Brain microvascular endothelial cell (primary cell): ENCODE measurements around the gene TRIM47.
"Not testable (repeated sequence)": the region's sequence is repeated elsewhere in the genome, so short reads cannot be mapped to it uniquely, and the experiment has no call there.

Experiments used
- DNase-seq: peaks from one replicate; pipeline ENCODE4 v3.0.0-alpha.2; 2020
- H3K27ac ChIP-seq: fragments of 250-450 bp; sonication (Bioruptor Pico); 2 replicates; pipeline ENCODE4 v1.5.1; 2020; ENCODE audit warnings: mild to moderate bottlenecking, moderate library complexity
- H3K27me3 ChIP-seq: fragments of 250-450 bp; sonication (Bioruptor Pico); replicated peaks from 2 replicates; pipeline ENCODE4 v1.5.1; 2020; ENCODE audit warnings: mild to moderate bottlenecking
- H3K36me3 ChIP-seq: fragments of 250-450 bp; sonication (Bioruptor Pico); replicated peaks from 2 replicates; pipeline ENCODE4 v1.5.1; 2020; ENCODE audit warnings: mild to moderate bottlenecking
- H3K4me3 ChIP-seq: 2 replicates; pipeline ENCODE4 v1.5.1; 2011; ENCODE audit warnings: low read depth, mild to moderate bottlenecking, control low read depth, low read length, moderate library complexity
- in situ Hi-C: cut with HindIII; loops from 2 replicates; pipeline ENCODE4 v1.10.0; 2017; ENCODE audit warnings: low sequenced_read_pairs, low pct_ligation_motif_present
- TF ChIP-seq, protein P1 (sequence below): IDR thresholded peaks from 2 replicates; pipeline ENCODE4 v1.5.1; 2011; ENCODE audit warnings: low read depth, mild to moderate bottlenecking, moderate library complexity, low read length, control low read depth, inconsistent platforms; ENCODE audit errors: missing control alignments

The TRIM47 gene

GRCh38 chr17:75875182-75875939 lies 3.0 kb downstream of the TRIM47 start:
- no peak overlapping the region for H3K27ac ChIP-seq
- H3K36me3 ChIP-seq = no peaks in the 10 kb centered on the region
- TF ChIP-seq, protein P1, sequence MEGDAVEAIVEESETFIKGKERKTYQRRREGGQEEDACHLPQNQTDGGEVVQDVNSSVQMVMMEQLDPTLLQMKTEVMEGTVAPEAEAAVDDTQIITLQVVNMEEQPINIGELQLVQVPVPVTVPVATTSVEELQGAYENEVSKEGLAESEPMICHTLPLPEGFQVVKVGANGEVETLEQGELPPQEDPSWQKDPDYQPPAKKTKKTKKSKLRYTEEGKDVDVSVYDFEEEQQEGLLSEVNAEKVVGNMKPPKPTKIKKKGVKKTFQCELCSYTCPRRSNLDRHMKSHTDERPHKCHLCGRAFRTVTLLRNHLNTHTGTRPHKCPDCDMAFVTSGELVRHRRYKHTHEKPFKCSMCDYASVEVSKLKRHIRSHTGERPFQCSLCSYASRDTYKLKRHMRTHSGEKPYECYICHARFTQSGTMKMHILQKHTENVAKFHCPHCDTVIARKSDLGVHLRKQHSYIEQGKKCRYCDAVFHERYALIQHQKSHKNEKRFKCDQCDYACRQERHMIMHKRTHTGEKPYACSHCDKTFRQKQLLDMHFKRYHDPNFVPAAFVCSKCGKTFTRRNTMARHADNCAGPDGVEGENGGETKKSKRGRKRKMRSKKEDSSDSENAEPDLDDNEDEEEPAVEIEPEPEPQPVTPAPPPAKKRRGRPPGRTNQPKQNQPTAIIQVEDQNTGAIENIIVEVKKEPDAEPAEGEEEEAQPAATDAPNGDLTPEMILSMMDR = no peak
- H3K27me3 ChIP-seq = no peaks in the 10 kb centered on the region
- no peak overlapping the region for H3K4me3 ChIP-seq
- in situ Hi-C loops = no loop called here
- DNase-seq = no peak

- no peaks in the 10 kb centered on the region for H3K36me3 ChIP-seq
- H3K4me3 ChIP-seq = no peak overlapping the region
- H3K27me3 ChIP-seq = no peaks in the 10 kb centered on the region
- no peak for DNase-seq
- in situ Hi-C loops = no loop called here
- TF ChIP-seq, protein P1 = no peak
- H3K27ac ChIP-seq = no peak overlapping the region
Observed at GRCh38 chr17:75874323-75875181, 3.8 kb downstream of the TRIM47 start.

- no peak overlapping the region for H3K4me3 ChIP-seq
- TF ChIP-seq, protein P1 = no peak
- no peak for DNase-seq
- in situ Hi-C loops = no loop called here
- no peaks in the 10 kb centered on the region for H3K36me3 ChIP-seq
- no peak overlapping the region for H3K27ac ChIP-seq
- no peaks in the 10 kb centered on the region for H3K27me3 ChIP-seq
Observed at GRCh38 chr17:75873587-75874322, 4.6 kb downstream of the TRIM47 start.

GRCh38 chr17:75872434-75873351 lies 5.7 kb downstream of the TRIM47 start:
- Histone ChIP-seq H3K4me3 (no peak overlapping the region), H3K36me3 (no peaks in the 10 kb centered on the region), H3K27me3 (no peaks in the 10 kb centered on the region), H3K27ac (peak overlapping the region; percentile 73)
- in situ Hi-C loops = no loop called here
- DNase-seq = peak; percentile 86
- TF ChIP-seq, protein P1 = no peak

DNA sequence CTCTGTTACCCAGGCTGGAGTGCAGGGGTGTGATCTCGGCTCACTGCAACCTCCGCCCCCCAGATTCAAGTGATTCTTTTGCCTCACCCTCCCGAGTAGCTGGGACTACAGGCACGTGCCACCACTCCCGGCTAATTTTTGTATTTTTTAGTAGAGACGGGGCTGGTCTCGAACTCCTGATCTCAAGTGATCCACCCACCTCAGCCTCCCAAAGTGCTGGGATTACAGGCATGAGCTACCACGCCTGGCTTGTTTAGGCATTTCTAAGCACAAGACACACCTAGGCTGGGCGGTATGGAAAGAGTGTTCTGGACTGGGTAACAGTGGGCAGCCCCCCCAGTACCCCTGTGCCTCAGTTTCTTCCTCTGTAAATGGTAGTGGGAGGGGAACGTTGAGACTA lies 8.2 kb downstream of the TRIM47 start:
- H3K27ac ChIP-seq, DNase-seq, H3K4me3 ChIP-seq, H3K27me3 ChIP-seq, H3K36me3 ChIP-seq, in situ Hi-C loops: not testable (repeated sequence)
